ENCODE results near the gene TIPARP.
"Not testable (repeated sequence)": the region's sequence is repeated elsewhere in the genome, so short reads cannot be mapped to it uniquely, and the experiment has no call there.

The TIPARP gene

GRCh38 chr3:156718622-156719306, 44.4 kb downstream of the TIPARP start:
- no peak for DNase-seq

GRCh38 chr3:156720826-156721225, 46.4 kb downstream of the TIPARP start:
- DNase-seq = no peak

- DNase-seq = no peak
Observed at GRCh38 chr3:156721687-156722618, 47.6 kb downstream of the TIPARP start.

- DNase-seq = peak; percentile 31
Observed at GRCh38 chr3:156723182-156723619, 48.8 kb downstream of the TIPARP start.

GRCh38 chr3:156725682-156726081, 51.3 kb downstream of the TIPARP start:
- no peak for DNase-seq

GRCh38 chr3:156726456-156726855, 52.1 kb downstream of the TIPARP start:
- no peak for DNase-seq

- no peak for DNase-seq
Observed at GRCh38 chr3:156727519-156728205, 53.3 kb downstream of the TIPARP start.

- no peak for DNase-seq
Observed at GRCh38 chr3:156728267-156728985, 54.0 kb downstream of the TIPARP start.

- no peak for DNase-seq
Observed at GRCh38 chr3:156729460-156730179, 55.2 kb downstream of the TIPARP start.

- DNase-seq = no peak
Observed at GRCh38 chr3:156731813-156732212, 57.4 kb downstream of the TIPARP start.

GRCh38 chr3:156732261-156732660, 57.9 kb downstream of the TIPARP start:
- peak; percentile 35 for DNase-seq

GRCh38 chr3:156732715-156733421, 58.5 kb downstream of the TIPARP start:
- DNase-seq = no peak

- peak; percentile 60 for DNase-seq
Observed at GRCh38 chr3:156734661-156735060, 60.3 kb downstream of the TIPARP start.

GRCh38 chr3:156735471-156735870, 61.1 kb downstream of the TIPARP start:
- DNase-seq = no peak

- not testable (repeated sequence) for DNase-seq
Observed at GRCh38 chr3:156737049-156737448, 62.7 kb downstream of the TIPARP start.

GRCh38 chr3:156738251-156738650, 63.9 kb downstream of the TIPARP start:
- no peak for DNase-seq

- DNase-seq = no peak
Observed at GRCh38 chr3:156739976-156740375, 65.6 kb downstream of the TIPARP start.

- not testable (repeated sequence) for DNase-seq
Observed at GRCh38 chr3:156740581-156740980, 66.2 kb downstream of the TIPARP start.

- no peak for DNase-seq
Observed at GRCh38 chr3:156741935-156742334, 67.5 kb downstream of the TIPARP start.

GRCh38 chr3:156742401-156742800, 68.0 kb downstream of the TIPARP start:
- no peak for DNase-seq

- no peak for DNase-seq
Observed at GRCh38 chr3:156743859-156744258, 69.5 kb downstream of the TIPARP start.
